ENCODE data around the gene FAM133A.

Gene FAM133A

DNA sequence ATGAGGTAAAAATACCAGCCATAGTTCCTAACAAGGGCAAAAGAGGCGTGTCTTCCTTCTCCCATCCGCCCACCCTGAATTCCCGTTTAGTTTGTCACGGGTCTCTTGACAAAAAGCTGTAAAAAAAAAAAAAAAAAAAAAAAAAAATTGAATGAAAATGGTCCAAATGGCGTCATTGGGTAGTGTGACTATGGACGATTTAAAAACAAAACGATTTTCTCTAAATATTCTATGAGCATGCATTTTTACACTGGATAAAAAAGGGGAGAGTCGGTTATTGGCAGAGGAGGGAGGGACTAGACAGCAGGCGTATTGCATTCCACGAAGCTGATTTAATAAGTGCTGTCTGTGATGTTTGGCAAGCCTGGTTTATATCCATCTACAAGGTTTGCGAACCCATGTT lies at the start of gene FAM133A:
Gene FAM133A, plus strand, starts transcription at position 338 of the 403 bp plus-strand sequence. CDS start 35,214 bp downstream, outside the sequence.
- no peak for DNase-seq

DNA sequence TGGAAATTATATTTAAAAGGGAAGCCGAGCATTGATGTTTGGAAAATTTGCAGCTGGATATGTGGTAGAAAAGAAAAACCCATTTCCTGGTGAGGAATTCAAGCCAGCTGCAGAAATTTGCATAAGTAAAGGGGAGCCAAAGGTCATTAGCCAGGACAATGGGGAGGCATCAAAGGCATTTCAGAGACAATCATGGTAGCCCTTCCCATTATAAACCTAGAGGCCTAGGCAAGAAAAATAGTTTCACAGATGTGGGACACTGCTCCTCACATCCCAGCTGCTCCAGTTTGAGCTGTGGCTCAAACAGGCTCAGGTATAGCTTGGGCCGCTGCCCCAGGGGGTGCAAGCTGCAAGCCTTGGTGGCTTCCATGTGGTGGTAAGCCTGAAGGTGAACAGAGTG lies 36.4 kb upstream of the FAM133A start:
- DNase-seq, result no peak

DNA sequence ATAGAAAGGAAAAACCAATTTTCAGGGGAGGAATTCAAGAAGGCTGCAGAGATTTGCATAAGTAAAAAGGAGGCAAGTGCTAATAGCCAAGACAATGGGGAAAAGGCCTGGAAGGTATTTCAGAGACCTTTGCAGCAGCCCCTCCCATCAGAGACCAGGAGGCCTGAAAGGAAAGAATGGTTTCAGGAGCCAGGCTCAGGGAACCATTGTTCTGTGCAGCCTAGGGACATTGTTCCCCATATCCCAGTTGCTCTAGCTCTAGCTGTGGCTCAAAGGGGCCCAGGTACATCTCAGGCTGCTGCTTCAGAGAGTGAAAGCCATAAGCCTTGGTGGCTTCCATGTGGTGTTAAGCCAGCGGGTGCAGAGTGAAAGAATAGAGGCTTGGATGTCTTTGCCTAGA lies 24.6 kb upstream of the FAM133A start:
- DNase-seq, result no peak

DNA sequence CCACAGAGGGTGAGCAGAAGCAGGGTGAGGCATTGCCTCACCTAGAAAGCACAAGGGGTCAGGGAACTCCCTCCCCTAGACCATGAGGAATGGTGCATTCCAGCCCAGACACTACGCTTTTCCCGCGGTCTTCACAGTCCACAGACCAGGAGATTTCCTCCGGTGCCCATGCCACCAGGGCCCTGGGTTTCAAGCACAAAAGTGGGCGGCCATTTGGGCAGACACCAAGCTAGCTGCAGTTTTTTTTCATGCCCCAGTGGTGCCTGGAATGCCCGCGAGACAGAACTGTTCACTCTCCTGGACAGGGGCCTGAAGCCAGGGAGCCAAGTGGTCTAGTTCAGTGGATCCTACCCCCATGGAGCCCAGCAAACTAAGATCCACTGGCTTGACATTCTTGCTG lies 13.4 kb upstream of the FAM133A start:
- no peak for DNase-seq

DNA sequence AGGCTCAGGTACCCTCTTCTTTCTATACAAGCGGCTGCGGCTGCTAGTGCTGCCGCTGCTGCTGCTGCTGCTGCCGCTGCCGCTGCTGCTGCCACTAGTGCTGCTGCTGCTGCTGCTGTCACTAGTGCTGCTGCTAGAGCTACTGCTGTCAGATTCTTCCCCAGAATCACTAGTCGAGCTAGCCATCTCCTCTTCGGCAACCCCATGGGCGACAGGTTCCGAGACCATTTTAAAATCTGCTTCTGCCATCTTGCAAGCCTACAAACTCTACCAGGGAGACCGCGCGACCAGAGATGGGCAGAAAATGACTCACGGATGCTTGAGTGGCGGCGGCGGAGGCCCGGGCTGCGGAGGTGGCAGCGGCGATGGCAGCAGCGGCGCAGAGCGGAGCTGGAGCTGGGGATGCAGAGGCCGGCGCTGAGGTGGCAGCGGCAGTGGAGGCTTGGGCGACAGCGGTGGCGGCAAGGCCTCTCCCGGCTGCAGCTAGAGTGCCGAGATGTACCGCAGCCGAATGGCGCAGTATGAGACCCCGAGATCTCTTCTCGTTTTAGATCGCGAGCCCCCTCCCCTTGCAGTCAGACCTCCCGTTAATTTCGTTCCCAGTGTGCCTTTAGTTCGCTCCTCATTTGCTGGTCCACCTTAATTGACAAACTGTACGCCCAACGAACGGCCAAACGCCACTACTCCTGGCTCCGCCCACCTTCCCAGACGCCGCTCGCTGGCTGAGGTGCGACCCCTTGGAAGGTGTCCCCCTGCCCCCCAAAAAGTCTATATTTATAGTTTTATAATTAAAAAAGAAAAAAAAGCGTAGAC lies 744 bp upstream of the FAM133A start, which contains the start of gene NAP1L3:
Gene NAP1L3, minus strand, starts transcription at position 523 of the 813 bp plus-strand sequence. Its CDS starts 274 bp downstream, at position 249.
- peak; percentile 37 for DNase-seq

DNA sequence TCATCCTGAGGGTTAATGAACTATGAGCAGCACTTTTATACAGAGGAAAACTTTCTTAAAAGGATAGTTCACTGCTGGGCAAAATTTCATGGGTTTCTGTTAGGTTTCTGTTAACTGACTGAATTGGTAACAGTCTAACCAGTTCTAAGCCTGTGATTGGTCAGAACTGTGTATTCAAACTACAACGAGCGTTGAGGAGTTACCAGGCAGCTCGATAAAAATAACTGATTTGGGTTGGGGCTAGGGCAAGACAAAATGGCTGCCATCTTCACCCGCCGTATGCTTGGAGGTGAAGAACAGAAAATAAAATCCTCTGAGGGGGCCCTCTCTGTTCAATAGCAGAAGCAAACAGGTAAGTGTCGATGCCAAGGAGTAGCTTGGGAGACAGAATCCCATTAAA lies 22.0 kb downstream of the FAM133A start:
- DNase-seq, result no peak

DNA sequence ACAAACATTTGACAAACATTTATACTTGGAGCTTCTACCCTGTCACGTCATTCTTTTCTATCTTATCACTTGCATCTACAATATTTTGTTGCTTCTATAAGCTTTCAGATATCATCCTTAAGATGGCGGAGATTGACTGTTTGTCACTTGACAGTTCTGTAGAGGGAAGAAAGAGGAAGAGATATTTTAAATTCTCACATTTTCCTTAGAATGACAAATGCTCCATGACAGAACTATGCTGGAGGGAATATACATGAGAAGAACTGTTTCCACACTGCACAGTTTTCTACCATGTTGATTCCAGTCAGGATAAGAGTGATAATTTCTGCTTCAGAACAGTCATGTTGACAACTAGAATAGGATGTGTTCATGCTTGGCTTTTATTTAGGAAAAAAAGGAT lies 29.7 kb downstream of the FAM133A start:
- DNase-seq, result no peak

DNA sequence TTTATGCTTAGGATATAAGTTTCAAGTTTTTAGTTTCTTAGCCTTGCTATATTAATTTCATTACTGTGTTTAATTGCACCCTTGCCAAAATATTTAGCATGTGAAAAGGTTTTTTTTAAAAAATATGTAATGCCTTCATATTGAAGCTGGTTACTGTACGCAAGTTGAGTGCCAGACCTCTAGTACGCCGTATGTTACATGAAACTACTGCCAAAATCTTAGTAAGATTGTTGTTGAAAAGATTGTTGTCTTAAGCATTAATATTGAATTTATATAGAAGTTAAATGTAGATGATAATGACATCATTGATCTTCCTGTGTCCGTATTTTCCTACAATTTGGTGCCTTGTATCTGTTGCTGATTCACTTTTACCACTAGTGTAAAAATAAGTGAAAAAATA lies 37.1 kb downstream of the FAM133A start:
- no peak for DNase-seq

DNA sequence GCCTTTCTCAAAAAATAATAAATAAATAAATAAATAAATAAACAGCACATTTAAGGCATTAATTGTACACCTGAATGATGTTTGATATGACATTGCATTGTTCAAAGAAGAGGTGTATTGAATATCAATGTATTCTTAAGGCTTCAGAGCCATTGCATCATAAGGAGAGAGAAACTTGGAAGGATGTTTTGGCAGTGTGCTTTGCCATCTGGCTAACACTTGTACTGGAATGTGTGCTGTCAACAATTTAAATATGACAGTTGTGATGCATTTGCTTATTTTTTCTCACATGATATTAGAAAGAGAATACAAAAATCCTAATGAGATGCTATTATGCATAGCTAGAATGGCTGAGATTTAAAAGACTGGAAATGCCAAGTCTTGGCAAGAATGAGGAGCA lies 67.8 kb downstream of the FAM133A start:
- DNase-seq, result no peak

DNA sequence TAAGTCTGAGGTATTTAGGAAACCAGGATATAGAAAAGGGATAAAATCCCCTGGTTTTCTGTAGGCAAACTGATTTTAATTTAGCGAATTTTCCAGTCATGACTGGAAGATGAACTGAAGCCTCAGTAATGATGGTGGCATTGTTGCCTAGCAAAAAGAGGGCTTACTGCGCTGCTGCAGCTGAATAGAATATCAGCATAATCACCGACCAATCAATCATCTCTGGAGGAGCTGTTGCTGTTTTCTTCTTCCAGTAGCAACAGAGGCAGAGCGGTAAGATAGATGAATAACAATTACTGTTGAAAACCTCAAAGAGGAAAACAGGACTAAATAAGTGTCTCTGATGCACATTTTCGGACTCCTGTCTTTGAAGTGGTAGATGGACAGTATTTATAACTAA lies 86.2 kb downstream of the FAM133A start:
- no peak for DNase-seq

All from activated effector memory CD4-positive, alpha-beta T cell treated with Interleukin-2 at 50 U/mL for 16 hours (primary cell).